22Rv1 (cell line): ENCODE data around the gene SIL1.

Experiments used
- H3K27ac ChIP-seq: fragments of 450-650 bp; 2 replicates; pipeline ENCODE4 v1.5.1; 2017
- CTCF ChIP-seq: fragments of 450-650 bp; IDR thresholded peaks from 2 replicates; pipeline ENCODE4 v1.5.1; 2017; ENCODE audit warnings: mild to moderate bottlenecking
- ZFX ChIP-seq: fragments of 450-650 bp; IDR thresholded peaks from 2 replicates; pipeline ENCODE4 v1.6.1; 2017; ENCODE audit warnings: antibody characterized with exemption, borderline replicate concordance

Gene SIL1

GRCh38 chr5:139197710-139198669, at the start of gene SIL1:
SIL1 (minus strand) TSS chr5:139198368; CDS start chr5:139127843, 70,525 bp downstream.
- TF ChIP-seq CTCF, result no peak
- no peak for TF ChIP-seq ZFX
- peak within 1 kb of the TSS; percentile 79 for H3K27ac ChIP-seq

- H3K27ac ChIP-seq, result no peak overlapping the region
- TF ChIP-seq ZFX (no peak), CTCF (no peak)
Observed at GRCh38 chr5:139246394-139246793, 48.2 kb upstream of the SIL1 start.

- H3K27ac ChIP-seq, result no peak overlapping the region
- no peak for TF ChIP-seq CTCF
- no peak for TF ChIP-seq ZFX
Observed at GRCh38 chr5:139245637-139246339, 47.6 kb upstream of the SIL1 start.

DNA sequence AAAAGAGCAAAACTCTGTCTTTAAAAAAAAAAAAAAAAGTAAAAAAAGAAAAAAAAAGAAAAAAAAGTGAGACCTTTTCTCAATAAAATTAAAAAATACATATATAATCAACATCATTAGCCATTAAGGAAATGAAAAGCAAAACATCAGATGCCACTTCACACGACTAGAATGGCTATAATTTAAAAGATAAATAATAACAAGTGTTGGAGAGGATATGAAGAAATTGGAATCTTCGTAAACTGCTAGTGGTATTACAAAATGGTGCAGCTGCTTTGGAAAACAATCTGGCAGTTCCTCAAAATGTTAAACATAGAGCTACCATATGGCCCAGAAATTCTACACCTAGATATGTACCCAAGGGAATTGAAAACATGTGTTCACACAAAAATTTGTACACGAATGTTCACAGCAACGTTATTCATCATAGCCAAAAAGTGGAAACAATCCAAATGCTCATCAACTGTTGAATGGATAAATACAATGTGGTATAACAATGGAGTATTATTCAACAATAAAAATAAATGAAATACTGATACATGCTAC, 45.3 kb upstream of the SIL1 start:
- TF ChIP-seq CTCF (no peak), ZFX (no peak)
- H3K27ac ChIP-seq, result no peak overlapping the region

DNA sequence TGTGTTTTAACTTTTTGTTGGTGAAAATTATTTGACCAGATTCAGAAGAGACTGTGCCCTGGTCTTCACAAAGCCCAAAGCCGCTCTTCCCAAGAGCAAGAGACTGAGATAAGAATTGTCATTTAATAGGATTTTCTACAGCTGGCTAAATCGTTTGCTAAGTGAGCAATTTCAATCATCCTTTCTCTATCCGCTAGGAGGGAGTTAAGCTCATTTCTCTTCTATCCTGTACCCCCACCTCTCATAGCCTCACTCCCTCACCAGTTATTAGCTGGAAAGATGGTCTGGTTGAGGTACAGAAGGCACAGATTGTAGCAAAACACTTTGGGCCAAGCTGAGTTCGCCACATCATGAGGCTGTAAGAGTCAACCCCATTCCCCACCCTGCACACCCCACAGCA, 43.0 kb upstream of the SIL1 start:
- H3K27ac ChIP-seq, result no peak overlapping the region
- TF ChIP-seq CTCF, result no peak
- no peak for TF ChIP-seq ZFX

DNA sequence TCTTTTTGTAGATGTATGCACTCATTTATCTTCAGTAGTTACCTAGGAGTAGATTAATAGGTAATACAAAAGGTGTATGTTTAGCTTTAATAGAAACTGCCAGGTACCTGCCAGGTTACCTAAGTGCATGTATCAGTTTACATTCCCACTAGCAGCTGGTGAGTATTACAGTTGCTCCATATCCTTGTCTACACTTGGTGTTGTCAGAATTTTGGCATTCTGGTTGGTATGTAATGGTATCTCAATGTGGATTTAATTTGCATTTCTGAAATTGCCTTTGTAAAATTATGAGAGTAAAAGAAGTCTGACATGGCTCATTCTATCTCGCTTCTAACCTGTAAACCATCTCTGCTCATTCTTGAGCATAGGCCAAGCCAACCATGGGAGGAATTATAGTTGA, 38.3 kb upstream of the SIL1 start:
- H3K27ac ChIP-seq, result no peak overlapping the region
- TF ChIP-seq CTCF (no peak), ZFX (no peak)
